KMS-11 (cell line): Measurements from ENCODE around the gene ADAMTS9.

Experiments used
- H2AFZ ChIP-seq: fragments of 200-600 bp; sonication (generic); 2 replicates; pipeline ENCODE4 v1.6.1; 2016; ENCODE audit warnings: antibody characterized with exemption, mixed run types, low read depth
- H3K27ac ChIP-seq: fragments of 200-600 bp; sonication (generic); 2 replicates; pipeline ENCODE4 v1.6.1; 2016; ENCODE audit warnings: mild to moderate bottlenecking, mixed run types
- H3K27me3 ChIP-seq: fragments of 200-600 bp; sonication (generic); 2 replicates; pipeline ENCODE4 v1.6.1; 2017; ENCODE audit warnings: mild to moderate bottlenecking, low read depth, mixed run types, moderate library complexity; ENCODE audit not compliant: insufficient read depth
- H3K36me3 ChIP-seq: fragments of 200-600 bp; sonication (generic); 2 replicates; pipeline ENCODE4 v1.6.1; 2017; ENCODE audit warnings: mild to moderate bottlenecking, mixed run types; ENCODE audit not compliant: insufficient read depth
- H3K4me1 ChIP-seq: fragments of 200-600 bp; sonication (generic); 2 replicates; pipeline ENCODE4 v1.6.1; 2016; ENCODE audit warnings: mild to moderate bottlenecking, low read depth, mixed run types; ENCODE audit not compliant: poor library complexity, severe bottlenecking
- H3K4me2 ChIP-seq: fragments of 200-600 bp; sonication (generic); 2 replicates; pipeline ENCODE4 v1.7.0; 2016; ENCODE audit warnings: mild to moderate bottlenecking, mixed run types
- H3K4me3 ChIP-seq: fragments of 200-600 bp; sonication (generic); IDR thresholded peaks from 2 replicates; pipeline ENCODE4 v1.6.1; 2017; ENCODE audit warnings: low read depth, low read length, mixed read lengths; ENCODE audit not compliant: insufficient read depth
- H3K79me2 ChIP-seq: fragments of 200-600 bp; sonication (generic); 2 replicates; pipeline ENCODE4 v1.6.1; 2016; ENCODE audit warnings: low read depth, mixed run types; ENCODE audit not compliant: insufficient read depth
- H3K9ac ChIP-seq: fragments of 200-600 bp; sonication (generic); 2 replicates; pipeline ENCODE4 v1.6.1; 2016; ENCODE audit warnings: mild to moderate bottlenecking, mixed run types
- H4K20me1 ChIP-seq: fragments of 200-600 bp; sonication (generic); 2 replicates; pipeline ENCODE4 v1.6.1; 2016; ENCODE audit warnings: mild to moderate bottlenecking, mixed run types; ENCODE audit not compliant: insufficient read depth
- TF ChIP-seq, protein P1 (sequence below): fragments of 200-600 bp; sonication (generic); conservative IDR thresholded peaks from 2 replicates; pipeline ENCODE4 v1.6.1; 2017; ENCODE audit warnings: low read depth, mild to moderate bottlenecking, antibody characterized with exemption, low read length, moderate library complexity, mixed read lengths

ADAMTS9 gene

DNA sequence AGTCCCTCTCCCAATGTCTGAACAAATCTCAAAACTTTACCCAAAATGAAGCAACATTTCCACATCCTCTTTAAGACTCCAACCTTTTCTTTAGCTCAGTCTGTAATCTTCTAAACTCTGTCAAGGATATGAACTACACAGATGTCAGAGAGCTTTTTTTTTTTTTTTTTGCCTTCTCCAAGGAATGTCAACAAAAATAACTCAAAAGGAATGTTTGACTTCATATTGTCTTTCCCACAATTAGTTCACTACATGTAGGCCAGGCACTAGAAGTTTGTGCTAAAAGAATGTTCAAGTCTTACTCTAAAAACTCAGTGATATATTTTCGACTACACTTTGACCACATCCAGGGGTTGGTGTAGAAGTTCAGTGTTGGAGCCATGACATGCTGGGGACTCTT, 37.1 kb downstream of the ADAMTS9 start:
- Histone ChIP-seq H3K36me3 (no peaks in the 10 kb centered on the region), H4K20me1 (no peaks in the 10 kb centered on the region), H3K79me2 (no peaks in the 10 kb centered on the region), H3K4me1 (no peaks in the 10 kb centered on the region), H3K27me3 (no peaks in the 10 kb centered on the region), H3K27ac (no peak overlapping the region), H3K4me2 (no peak overlapping the region), H3K9ac (no peak overlapping the region), H3K4me3 (no peak overlapping the region), H2AFZ (no peak overlapping the region)
- TF ChIP-seq, protein P1, sequence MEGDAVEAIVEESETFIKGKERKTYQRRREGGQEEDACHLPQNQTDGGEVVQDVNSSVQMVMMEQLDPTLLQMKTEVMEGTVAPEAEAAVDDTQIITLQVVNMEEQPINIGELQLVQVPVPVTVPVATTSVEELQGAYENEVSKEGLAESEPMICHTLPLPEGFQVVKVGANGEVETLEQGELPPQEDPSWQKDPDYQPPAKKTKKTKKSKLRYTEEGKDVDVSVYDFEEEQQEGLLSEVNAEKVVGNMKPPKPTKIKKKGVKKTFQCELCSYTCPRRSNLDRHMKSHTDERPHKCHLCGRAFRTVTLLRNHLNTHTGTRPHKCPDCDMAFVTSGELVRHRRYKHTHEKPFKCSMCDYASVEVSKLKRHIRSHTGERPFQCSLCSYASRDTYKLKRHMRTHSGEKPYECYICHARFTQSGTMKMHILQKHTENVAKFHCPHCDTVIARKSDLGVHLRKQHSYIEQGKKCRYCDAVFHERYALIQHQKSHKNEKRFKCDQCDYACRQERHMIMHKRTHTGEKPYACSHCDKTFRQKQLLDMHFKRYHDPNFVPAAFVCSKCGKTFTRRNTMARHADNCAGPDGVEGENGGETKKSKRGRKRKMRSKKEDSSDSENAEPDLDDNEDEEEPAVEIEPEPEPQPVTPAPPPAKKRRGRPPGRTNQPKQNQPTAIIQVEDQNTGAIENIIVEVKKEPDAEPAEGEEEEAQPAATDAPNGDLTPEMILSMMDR = no peak

DNA sequence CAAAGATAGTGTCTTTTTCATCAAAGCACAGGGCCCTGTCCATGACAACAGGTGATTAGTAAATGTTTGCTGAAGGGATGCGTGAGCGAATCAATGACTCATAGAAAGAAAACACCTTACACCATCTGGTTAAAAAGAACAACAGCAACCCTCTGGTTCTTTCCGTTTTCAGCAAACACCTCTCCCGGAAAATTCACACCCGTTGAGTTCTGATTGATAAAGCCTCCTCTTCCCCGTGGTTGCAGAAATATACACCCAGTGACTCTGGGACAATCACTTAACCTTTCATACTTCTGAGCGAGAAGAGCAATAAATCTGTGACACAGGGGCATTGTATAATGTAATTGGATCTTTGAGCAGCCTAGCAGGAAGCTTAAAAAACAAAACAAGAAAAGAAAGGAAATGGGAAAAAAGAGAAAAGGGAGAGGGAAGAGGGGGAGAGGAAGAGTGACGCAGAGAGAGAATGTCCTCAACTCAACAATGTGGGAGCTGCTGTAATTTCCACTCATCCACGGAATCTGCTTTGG, 37.6 kb downstream of the ADAMTS9 start:
- Histone ChIP-seq H3K36me3 (no peaks in the 10 kb centered on the region), H3K4me1 (no peaks in the 10 kb centered on the region), H3K9ac (no peak overlapping the region), H4K20me1 (no peaks in the 10 kb centered on the region), H3K79me2 (no peaks in the 10 kb centered on the region), H2AFZ (no peak overlapping the region), H3K4me3 (no peak overlapping the region), H3K4me2 (no peak overlapping the region), H3K27ac (no peak overlapping the region), H3K27me3 (no peaks in the 10 kb centered on the region)
- TF ChIP-seq, protein P1 = no peak

DNA sequence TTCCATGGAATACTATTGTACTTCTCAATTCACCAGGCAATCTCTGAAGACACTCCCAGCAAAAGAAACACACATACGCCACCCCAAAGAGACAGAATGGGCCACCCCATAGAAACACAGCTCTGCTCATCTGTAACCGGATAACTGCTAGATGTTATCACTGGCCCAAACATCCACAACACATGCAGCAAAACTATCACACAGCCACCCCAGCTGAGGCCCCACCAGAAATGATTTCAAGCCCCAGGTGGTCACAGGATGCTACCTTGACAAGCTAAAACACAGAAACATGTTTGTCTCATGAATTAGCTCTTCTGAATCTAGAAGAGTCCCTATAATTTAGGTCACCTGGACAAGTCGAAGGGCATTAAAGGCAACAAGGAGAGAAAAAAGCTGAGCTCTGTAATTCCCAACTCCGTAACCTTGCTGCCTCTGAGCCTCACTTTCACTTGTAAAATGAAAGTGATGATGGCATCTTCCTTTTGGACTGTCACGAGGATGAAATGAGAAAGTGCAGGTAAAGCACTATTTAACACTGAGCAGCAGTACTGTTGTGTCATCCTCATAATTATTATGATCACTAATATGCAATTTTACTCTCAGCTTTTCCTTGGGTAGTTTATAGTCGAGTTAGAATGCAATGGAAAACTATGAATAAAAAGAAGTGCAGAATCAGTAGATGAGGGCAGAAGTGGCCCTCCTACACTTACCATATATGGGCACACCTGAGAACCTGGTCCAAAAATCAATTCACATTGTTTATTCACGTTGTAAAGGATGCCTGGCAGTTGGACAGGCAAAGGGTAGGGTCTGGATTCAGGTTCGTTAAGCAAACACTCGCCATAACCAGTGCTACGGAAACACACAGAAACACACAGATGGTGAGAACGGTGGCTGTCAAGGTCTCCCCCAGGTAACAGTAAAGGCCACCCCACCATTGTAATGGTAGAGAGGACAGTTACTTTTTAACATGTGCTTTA, 38.6 kb downstream of the ADAMTS9 start:
- Histone ChIP-seq H4K20me1 (no peaks in the 10 kb centered on the region), H3K4me1 (no peaks in the 10 kb centered on the region)
- TF ChIP-seq, protein P1 = no peak

DNA sequence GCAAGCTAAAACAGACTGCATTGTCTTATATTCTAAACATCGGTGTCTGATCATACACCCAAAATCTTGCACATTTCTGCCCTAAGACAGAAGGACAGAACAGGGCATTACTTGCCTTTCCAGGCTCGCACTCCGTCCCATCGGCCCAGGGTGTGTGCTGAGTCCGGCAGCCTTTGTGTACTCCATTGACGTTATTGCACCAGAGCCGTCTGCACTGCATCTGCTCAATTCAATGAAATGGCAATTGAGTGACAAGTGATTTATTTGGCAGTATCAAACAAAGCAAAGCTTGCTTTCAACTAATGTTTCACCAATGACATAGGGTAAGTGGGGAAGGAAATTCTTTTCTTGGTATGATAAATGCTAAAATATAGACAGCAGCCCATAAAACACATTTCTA, 40.0 kb downstream of the ADAMTS9 start:
- Histone ChIP-seq H3K36me3 (no peaks in the 10 kb centered on the region), H3K4me3 (no peak overlapping the region), H3K4me2 (no peak overlapping the region), H3K79me2 (no peaks in the 10 kb centered on the region), H3K4me1 (no peaks in the 10 kb centered on the region), H3K27me3 (no peaks in the 10 kb centered on the region), H2AFZ (no peak overlapping the region), H3K9ac (no peak overlapping the region), H4K20me1 (no peaks in the 10 kb centered on the region), H3K27ac (no peak overlapping the region)
- TF ChIP-seq, protein P1 = no peak

More for the DNA sequence above, 38.6 kb downstream of the ADAMTS9 start:
- H3K4me2 ChIP-seq = no peak overlapping the region
- H2AFZ ChIP-seq = no peak overlapping the region
- no peaks in the 10 kb centered on the region for H3K27me3 ChIP-seq
- no peak overlapping the region for H3K9ac ChIP-seq
- H3K27ac ChIP-seq = no peak overlapping the region
- H3K36me3 ChIP-seq = no peaks in the 10 kb centered on the region
- no peak overlapping the region for H3K4me3 ChIP-seq
- no peaks in the 10 kb centered on the region for H3K79me2 ChIP-seq
